ENCODE results near the gene PHLDB3. TPM values are rescaled to one million over a fixed set of nuclear protein-coding genes. Genes with fewer than 3 reads are reported as not detected.

Gene PHLDB3
- total RNA-seq, 2 experiments from 2014 or later, result 6.0 to 20.6 TPM

- DNase-seq (ENCODE audit: low spot score), result no peak
- H4K20me1 ChIP-seq (ENCODE audit: insufficient read depth, low read length), result no peaks in the 10 kb centered on the region
- intact Hi-C loops (cut with micrococcal nuclease; ENCODE audit: unreplicated experiment), result no loop called here
- H3K4me2 ChIP-seq (ENCODE audit: low read length), result no peak overlapping the region
- H3K4me3 ChIP-seq (ENCODE audit: low read depth, low read length, poor library complexity, severe bottlenecking), result no peak overlapping the region
- BruUV-seq (replicated peaks), result no TSS peak
- ChIA-PET CTCF (ENCODE audit: unreplicated experiment) (no interaction called here), POLR2A (interaction anchor here (1.2 kb wide), 1 partner anchor 54 kb away, joined by 3 read pairs; no protein-coding TSS in a partner anchor)
- TF ChIP-seq EZH2phosphoT487 (IDR thresholded peaks at IDR 0.05; ENCODE audit: borderline replicate concordance, low read depth, low read length), result no peak
- TF ChIP-seq CTCF (conservative IDR thresholded peaks at IDR 0.05; ENCODE audit: low read length), result no peak
- H3K9me3 ChIP-seq (ENCODE audit: low read length), result no peaks in the 10 kb centered on the region
- no peak overlapping the region for H3K27ac ChIP-seq (ENCODE audit: low read depth, low read length, poor library complexity, severe bottlenecking)
- H2AFZ ChIP-seq (ENCODE audit: low read length), result no peak overlapping the region
- no peaks in the 10 kb centered on the region for H3K36me3 ChIP-seq (ENCODE audit: insufficient read depth, low read length)
- no peaks in the 10 kb centered on the region for H3K9me2 ChIP-seq (ENCODE audit: insufficient read depth, low read length)
- H3K4me1 ChIP-seq (ENCODE audit: insufficient read depth, low read length, poor library complexity, severe bottlenecking), result no peaks in the 10 kb centered on the region
- no peaks in the 10 kb centered on the region for H3K79me2 ChIP-seq (ENCODE audit: insufficient read depth, low read depth, low read length)
Measured at GRCh38 chr19:43474487-43474886, 30.1 kb downstream of the PHLDB3 start.

GRCh38 chr19:43471091-43471490, 33.5 kb downstream of the PHLDB3 start:
- no peak overlapping the region for H3K27ac ChIP-seq (ENCODE audit: low read depth, low read length, poor library complexity, severe bottlenecking)
- no peaks in the 10 kb centered on the region for H3K9me2 ChIP-seq (ENCODE audit: insufficient read depth, low read length)
- no TSS peak for BruUV-seq (replicated peaks)
- no peaks in the 10 kb centered on the region for H3K9me3 ChIP-seq (ENCODE audit: low read length)
- H3K4me3 ChIP-seq (ENCODE audit: low read depth, low read length, poor library complexity, severe bottlenecking), result no peak overlapping the region
- no peak overlapping the region for H3K4me2 ChIP-seq (ENCODE audit: low read length)
- peaks cover 4% of the 10 kb centered on the region for H3K4me1 ChIP-seq (ENCODE audit: insufficient read depth, low read length, poor library complexity, severe bottlenecking)
- no peak for TF ChIP-seq CTCF (conservative IDR thresholded peaks at IDR 0.05; ENCODE audit: low read length)
- TF ChIP-seq EZH2phosphoT487 (IDR thresholded peaks at IDR 0.05; ENCODE audit: borderline replicate concordance, low read depth, low read length), result no peak
- H3K36me3 ChIP-seq (ENCODE audit: insufficient read depth, low read length), result no peaks in the 10 kb centered on the region
- no peak overlapping the region for H2AFZ ChIP-seq (ENCODE audit: low read length)
- intact Hi-C loops (cut with micrococcal nuclease; ENCODE audit: unreplicated experiment), result no loop called here
- DNase-seq (ENCODE audit: low spot score), result no peak
- H4K20me1 ChIP-seq (ENCODE audit: insufficient read depth, low read length), result no peaks in the 10 kb centered on the region
- POLR2A ChIA-PET, result no interaction called here
- no peaks in the 10 kb centered on the region for H3K79me2 ChIP-seq (ENCODE audit: insufficient read depth, low read depth, low read length)
- CTCF ChIA-PET (ENCODE audit: unreplicated experiment), result no interaction called here

- H3K4me3 ChIP-seq (ENCODE audit: low read depth, low read length, poor library complexity, severe bottlenecking), result no peak overlapping the region
- no peaks in the 10 kb centered on the region for H3K79me2 ChIP-seq (ENCODE audit: insufficient read depth, low read depth, low read length)
- H3K9me2 ChIP-seq (ENCODE audit: insufficient read depth, low read length), result no peaks in the 10 kb centered on the region
- no peak overlapping the region for H2AFZ ChIP-seq (ENCODE audit: low read length)
- intact Hi-C loops (cut with micrococcal nuclease; ENCODE audit: unreplicated experiment), result no loop called here
- BruUV-seq (replicated peaks), result no TSS peak
- H3K4me1 ChIP-seq (ENCODE audit: insufficient read depth, low read length, poor library complexity, severe bottlenecking), result peaks cover 4% of the 10 kb centered on the region
- CTCF ChIA-PET (ENCODE audit: unreplicated experiment), result no interaction called here
- no peak overlapping the region for H3K27ac ChIP-seq (ENCODE audit: low read depth, low read length, poor library complexity, severe bottlenecking)
- H4K20me1 ChIP-seq (ENCODE audit: insufficient read depth, low read length), result no peaks in the 10 kb centered on the region
- POLR2A ChIA-PET, result interaction anchor here (0.5 kb wide), 1 partner anchor 32 kb away, joined by 3 read pairs; no protein-coding TSS in a partner anchor
- no peak for TF ChIP-seq CTCF (conservative IDR thresholded peaks at IDR 0.05; ENCODE audit: low read length)
- no peak overlapping the region for H3K4me2 ChIP-seq (ENCODE audit: low read length)
- H3K9me3 ChIP-seq (ENCODE audit: low read length), result no peaks in the 10 kb centered on the region
- DNase-seq (ENCODE audit: low spot score), result no peak
- no peaks in the 10 kb centered on the region for H3K36me3 ChIP-seq (ENCODE audit: insufficient read depth, low read length)
Measured at GRCh38 chr19:43470288-43470687, 34.3 kb downstream of the PHLDB3 start.

All from OCI-LY7 (cell line).